Body of pancreas (tissue), 4 donors: ENCODE results near the gene ATPAF2.

ENCODE experiments used
- CTCF ChIP-seq, 7 experiments: fragments of 450-650 bp in 4 of 7; fragments of 200-600 bp in 3 of 7; sonication (generic) in 3 of 7; IDR thresholded peaks; one replicate each; pipeline ENCODE4 v1.5.1; 2016 to 2019; ENCODE audit warnings: antibody characterized with exemption in 7 of 7
- POLR2A ChIP-seq, 3 donors: fragments of 450-650 bp; IDR thresholded peaks; one replicate each; pipeline ENCODE4 v1.6.1; 2016; ENCODE audit warnings: antibody characterized with exemption in 3 of 3, mild to moderate bottlenecking in 2 of 3

DNA sequence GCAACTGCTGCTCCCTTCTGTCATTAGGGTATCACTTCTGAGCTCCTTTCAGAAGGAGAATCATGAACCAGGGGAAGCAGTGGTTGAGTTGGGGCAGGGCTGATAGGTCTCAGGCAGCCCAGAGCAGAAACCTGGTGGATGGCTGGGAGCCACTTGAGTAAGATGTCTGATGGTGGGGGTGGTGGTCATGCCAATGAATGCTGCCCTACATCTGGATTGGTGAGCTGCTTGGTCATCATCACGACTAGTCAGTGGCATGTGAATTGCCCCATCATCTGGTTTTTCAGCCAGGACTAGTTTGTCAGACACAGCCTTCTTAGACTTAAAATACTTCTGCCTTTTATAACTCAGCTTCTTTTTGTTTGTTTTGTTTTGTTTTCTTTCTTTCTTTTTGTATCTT, 2.8 kb upstream of the ATPAF2 start:
- TF ChIP-seq CTCF (IDR thresholded peaks at IDR 0.05) (no peak), POLR2A (IDR thresholded peaks at IDR 0.05) (no peak)
